ENCODE data around the gene FBXO17.

DNA sequence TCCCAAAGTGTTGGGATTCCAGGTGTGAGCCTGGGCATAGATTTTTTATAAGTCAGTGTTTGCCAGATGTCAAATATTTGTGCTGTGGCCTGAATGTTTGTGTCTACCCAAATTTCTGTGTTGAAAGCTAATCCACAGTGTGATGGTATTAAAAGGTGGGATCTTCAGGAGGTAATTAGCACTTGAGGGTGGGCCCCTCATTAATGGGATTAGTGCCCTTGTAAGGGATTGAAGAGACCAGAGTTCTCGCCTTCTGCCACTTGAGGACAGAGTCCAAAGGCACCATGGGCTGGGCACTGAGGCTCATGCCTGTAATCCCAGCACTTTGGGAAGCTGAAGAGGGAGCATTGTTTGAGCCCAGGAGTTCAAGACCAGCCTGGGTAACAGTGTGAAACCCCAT lies 9.7 kb upstream of the FBXO17 start:
- TF ChIP-seq POLR2A (IDR thresholded peaks at IDR 0.05; ENCODE audit: insufficient read depth in 1 of 2, low read depth in 2 of 2, low read length in 2 of 2), result no peak
- no peak for TF ChIP-seq AKAP8 (CRISPR knock-in tag; IDR thresholded peaks at IDR 0.05)
- no peak for TF ChIP-seq KDM1A (CRISPR knock-in tag; IDR thresholded peaks at IDR 0.05)
- TF ChIP-seq, protein P1, sequence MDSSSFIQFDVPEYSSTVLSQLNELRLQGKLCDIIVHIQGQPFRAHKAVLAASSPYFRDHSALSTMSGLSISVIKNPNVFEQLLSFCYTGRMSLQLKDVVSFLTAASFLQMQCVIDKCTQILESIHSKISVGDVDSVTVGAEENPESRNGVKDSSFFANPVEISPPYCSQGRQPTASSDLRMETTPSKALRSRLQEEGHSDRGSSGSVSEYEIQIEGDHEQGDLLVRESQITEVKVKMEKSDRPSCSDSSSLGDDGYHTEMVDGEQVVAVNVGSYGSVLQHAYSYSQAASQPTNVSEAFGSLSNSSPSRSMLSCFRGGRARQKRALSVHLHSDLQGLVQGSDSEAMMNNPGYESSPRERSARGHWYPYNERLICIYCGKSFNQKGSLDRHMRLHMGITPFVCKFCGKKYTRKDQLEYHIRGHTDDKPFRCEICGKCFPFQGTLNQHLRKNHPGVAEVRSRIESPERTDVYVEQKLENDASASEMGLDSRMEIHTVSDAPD (CRISPR knock-in tag; IDR thresholded peaks at IDR 0.05), result no peak
- no peak for TF ChIP-seq EP300 (IDR thresholded peaks at IDR 0.05; ENCODE audit: low read depth in 2 of 2, low read length in 2 of 2)
- TF ChIP-seq EP300 (CRISPR knock-in tag; IDR thresholded peaks at IDR 0.05; ENCODE audit: borderline replicate concordance), result no peak
- TF ChIP-seq, protein P2, sequence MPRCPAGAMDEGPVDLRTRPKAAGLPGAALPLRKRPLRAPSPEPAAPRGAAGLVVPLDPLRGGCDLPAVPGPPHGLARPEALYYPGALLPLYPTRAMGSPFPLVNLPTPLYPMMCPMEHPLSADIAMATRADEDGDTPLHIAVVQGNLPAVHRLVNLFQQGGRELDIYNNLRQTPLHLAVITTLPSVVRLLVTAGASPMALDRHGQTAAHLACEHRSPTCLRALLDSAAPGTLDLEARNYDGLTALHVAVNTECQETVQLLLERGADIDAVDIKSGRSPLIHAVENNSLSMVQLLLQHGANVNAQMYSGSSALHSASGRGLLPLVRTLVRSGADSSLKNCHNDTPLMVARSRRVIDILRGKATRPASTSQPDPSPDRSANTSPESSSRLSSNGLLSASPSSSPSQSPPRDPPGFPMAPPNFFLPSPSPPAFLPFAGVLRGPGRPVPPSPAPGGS (CRISPR knock-in tag; IDR thresholded peaks at IDR 0.05), result no peak
- no peak for TF ChIP-seq ATF7-NPFF (CRISPR knock-in tag; IDR thresholded peaks at IDR 0.05; ENCODE audit: low read depth)
